Cerebellar nuclear complex (tissue), 1 donor: ENCODE results near the gene CACNA1I.

Source experiments
- DNase-seq, 2 experiments: peaks; one replicate each; lab custom pipeline; 2025; lab: John Stamatoyannopoulos, UW

CACNA1I gene

GRCh38 chr22:39699631-39700360, 129.2 kb downstream of the CACNA1I start:
- no peak for DNase-seq

- DNase-seq = no peak
Measured at GRCh38 chr22:39700565-39700964, 130.0 kb downstream of the CACNA1I start.

GRCh38 chr22:39703091-39703490, 132.5 kb downstream of the CACNA1I start:
- DNase-seq = no peak

GRCh38 chr22:39703928-39704639, 133.5 kb downstream of the CACNA1I start:
- no peak for DNase-seq

- DNase-seq = no peak
Measured at GRCh38 chr22:39705386-39705785, 134.8 kb downstream of the CACNA1I start.

GRCh38 chr22:39706376-39707140, 136.0 kb downstream of the CACNA1I start:
- DNase-seq = no peak

- no peak for DNase-seq
Measured at GRCh38 chr22:39707351-39707750, 136.8 kb downstream of the CACNA1I start.

- no peak for DNase-seq
Measured at GRCh38 chr22:39707816-39708215, 137.3 kb downstream of the CACNA1I start.

GRCh38 chr22:39710380-39711150, 140.0 kb downstream of the CACNA1I start:
- DNase-seq = no peak

GRCh38 chr22:39712081-39712480, 141.5 kb downstream of the CACNA1I start:
- no peak for DNase-seq

GRCh38 chr22:39712751-39713525, 142.4 kb downstream of the CACNA1I start:
- DNase-seq = no peak

- DNase-seq = no peak
Measured at GRCh38 chr22:39713799-39714290, 143.3 kb downstream of the CACNA1I start.

- no peak for DNase-seq
Measured at GRCh38 chr22:39714321-39714720, 143.8 kb downstream of the CACNA1I start.

GRCh38 chr22:39715778-39716495, 145.4 kb downstream of the CACNA1I start:
- no peak for DNase-seq

GRCh38 chr22:39716534-39716933, 146.0 kb downstream of the CACNA1I start:
- no peak for DNase-seq

- no peak for DNase-seq
Measured at GRCh38 chr22:39717099-39717498, 146.5 kb downstream of the CACNA1I start.

- no peak for DNase-seq
Measured at GRCh38 chr22:39718206-39718605, 147.7 kb downstream of the CACNA1I start.

- DNase-seq = no peak
Measured at GRCh38 chr22:39718921-39719475, 148.4 kb downstream of the CACNA1I start.

GRCh38 chr22:39719559-39720450, 149.3 kb downstream of the CACNA1I start:
- no peak for DNase-seq
